Measurements from ENCODE around the gene CCDC24.

CCDC24 gene

DNA sequence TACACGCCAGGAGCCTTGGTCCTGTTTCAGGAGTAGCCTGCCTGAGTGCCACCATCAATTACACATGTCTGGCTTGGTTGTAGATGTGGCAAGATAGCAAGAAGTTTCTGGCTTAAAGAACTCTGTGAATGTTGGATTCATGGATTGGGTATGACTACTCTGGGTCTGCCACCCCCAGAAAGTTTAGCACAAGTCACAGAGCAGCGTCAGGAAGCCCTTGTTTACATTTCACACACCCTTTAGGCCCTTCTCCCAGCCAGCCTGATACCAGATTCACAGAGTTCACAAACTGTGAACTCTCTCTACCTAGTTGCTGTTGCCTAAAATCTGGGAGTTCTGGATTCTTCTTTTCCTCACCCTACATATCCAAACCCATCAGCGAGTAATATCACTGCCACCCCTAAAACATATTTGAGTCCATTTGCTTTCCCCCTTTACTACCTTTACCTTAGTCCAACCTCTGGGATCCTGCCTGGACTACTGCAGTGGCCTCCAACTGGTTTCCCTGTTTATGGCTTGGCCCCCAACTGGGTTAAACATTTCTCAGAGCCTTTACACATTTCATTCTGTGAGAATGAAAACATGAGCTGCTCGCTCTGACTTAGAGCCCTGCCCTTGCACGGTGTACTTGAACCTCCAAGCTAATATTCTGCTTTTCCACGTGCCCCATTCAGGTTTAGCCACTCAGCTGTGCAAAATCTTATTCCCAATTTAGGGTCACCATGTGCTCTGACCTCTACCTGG lies 4.1 kb upstream of the CCDC24 start:
- DNase-seq, result no peak
- TF ChIP-seq, protein P1, sequence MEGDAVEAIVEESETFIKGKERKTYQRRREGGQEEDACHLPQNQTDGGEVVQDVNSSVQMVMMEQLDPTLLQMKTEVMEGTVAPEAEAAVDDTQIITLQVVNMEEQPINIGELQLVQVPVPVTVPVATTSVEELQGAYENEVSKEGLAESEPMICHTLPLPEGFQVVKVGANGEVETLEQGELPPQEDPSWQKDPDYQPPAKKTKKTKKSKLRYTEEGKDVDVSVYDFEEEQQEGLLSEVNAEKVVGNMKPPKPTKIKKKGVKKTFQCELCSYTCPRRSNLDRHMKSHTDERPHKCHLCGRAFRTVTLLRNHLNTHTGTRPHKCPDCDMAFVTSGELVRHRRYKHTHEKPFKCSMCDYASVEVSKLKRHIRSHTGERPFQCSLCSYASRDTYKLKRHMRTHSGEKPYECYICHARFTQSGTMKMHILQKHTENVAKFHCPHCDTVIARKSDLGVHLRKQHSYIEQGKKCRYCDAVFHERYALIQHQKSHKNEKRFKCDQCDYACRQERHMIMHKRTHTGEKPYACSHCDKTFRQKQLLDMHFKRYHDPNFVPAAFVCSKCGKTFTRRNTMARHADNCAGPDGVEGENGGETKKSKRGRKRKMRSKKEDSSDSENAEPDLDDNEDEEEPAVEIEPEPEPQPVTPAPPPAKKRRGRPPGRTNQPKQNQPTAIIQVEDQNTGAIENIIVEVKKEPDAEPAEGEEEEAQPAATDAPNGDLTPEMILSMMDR (IDR thresholded peaks at IDR 0.05; ENCODE audit: low read depth, low read length, missing control alignments), result no peak
- Histone ChIP-seq H3K27ac (no peak overlapping the region), H3K4me3 (ENCODE audit: low read depth, low read length) (no peak overlapping the region), H3K27me3 (replicated peaks) (no peaks in the 10 kb centered on the region), H3K36me3 (replicated peaks) (peaks cover 19% of the 10 kb centered on the region)
- in situ Hi-C loops (cut with HindIII; ENCODE audit: low pct_ligation_motif_present, low sequenced_read_pairs), result no loop called here

DNA sequence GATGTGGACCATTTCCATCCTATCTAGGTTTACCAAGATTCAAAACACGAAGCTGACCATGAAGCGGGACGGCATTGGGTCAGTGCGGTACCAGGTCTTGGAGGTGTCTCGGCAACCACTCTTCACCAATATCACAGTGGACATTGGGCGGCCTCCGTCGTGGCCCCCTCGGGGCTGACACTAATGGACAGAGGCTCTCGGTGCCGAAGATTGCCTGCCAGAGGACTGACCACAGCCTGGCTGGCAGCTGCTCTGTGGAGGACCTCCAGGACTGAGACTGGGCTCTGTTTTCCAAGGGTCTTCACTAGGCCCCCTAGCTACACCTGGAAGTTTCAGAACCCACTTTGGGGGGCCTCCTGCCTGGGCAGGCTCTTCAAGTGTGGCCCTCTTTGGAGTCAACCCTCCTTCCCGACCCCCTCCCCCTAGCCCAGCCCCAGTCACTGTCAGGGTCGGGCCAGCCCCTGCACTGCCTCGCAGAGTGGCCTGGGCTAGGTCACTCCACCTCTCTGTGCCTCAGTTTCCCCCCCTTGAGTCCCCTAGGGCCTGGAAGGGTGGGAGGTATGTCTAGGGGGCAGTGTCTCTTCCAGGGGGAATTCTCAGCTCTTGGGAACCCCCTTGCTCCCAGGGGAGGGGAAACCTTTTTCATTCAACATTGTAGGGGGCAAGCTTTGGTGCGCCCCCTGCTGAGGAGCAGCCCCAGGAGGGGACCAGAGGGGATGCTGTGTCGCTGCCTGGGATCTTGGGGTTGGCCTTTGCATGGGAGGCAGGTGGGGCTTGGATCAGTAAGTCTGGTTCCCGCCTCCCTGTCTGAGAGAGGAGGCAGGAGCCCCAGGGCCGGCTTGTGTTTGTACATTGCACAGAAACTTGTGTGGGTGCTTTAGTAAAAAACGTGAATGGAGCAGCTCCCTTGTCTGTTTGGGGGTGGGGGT lies 864 bp upstream of the CCDC24 start:
- TF ChIP-seq, protein P1 (IDR thresholded peaks at IDR 0.05; ENCODE audit: low read depth, low read length, missing control alignments), result peak; percentile 28
- in situ Hi-C loops (cut with HindIII; ENCODE audit: low pct_ligation_motif_present, low sequenced_read_pairs), result no loop called here
- no peak for DNase-seq
- Histone ChIP-seq H3K27ac (no peak overlapping the region), H3K27me3 (replicated peaks) (no peaks in the 10 kb centered on the region), H3K4me3 (ENCODE audit: low read depth, low read length) (peak overlapping the region; percentile 69), H3K36me3 (replicated peaks) (peaks cover 8% of the 10 kb centered on the region)

DNA sequence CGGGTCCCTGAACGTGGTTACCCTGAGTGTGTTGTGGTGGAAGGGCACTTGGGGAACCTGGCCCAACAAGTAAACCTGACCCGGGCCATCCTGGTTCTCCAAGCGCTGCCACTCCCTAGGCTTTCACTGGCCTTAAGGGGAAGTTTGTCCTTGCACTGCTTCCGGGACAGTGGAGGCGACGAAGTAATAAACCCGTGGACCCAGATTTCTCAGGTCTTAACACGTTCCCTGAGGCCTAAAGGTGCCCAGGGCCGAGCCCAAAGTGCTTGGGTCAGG lies 261 bp upstream of the CCDC24 start:
- DNase-seq, result no peak
- in situ Hi-C loops (cut with HindIII; ENCODE audit: low pct_ligation_motif_present, low sequenced_read_pairs), result no loop called here
- Histone ChIP-seq H3K36me3 (replicated peaks) (peaks cover 2% of the 10 kb centered on the region), H3K4me3 (ENCODE audit: low read depth, low read length) (peak overlapping the region; percentile 69), H3K27ac (peak overlapping the region; percentile 3), H3K27me3 (replicated peaks) (no peaks in the 10 kb centered on the region)
- TF ChIP-seq, protein P1 (IDR thresholded peaks at IDR 0.05; ENCODE audit: low read depth, low read length, missing control alignments), result no peak

DNA sequence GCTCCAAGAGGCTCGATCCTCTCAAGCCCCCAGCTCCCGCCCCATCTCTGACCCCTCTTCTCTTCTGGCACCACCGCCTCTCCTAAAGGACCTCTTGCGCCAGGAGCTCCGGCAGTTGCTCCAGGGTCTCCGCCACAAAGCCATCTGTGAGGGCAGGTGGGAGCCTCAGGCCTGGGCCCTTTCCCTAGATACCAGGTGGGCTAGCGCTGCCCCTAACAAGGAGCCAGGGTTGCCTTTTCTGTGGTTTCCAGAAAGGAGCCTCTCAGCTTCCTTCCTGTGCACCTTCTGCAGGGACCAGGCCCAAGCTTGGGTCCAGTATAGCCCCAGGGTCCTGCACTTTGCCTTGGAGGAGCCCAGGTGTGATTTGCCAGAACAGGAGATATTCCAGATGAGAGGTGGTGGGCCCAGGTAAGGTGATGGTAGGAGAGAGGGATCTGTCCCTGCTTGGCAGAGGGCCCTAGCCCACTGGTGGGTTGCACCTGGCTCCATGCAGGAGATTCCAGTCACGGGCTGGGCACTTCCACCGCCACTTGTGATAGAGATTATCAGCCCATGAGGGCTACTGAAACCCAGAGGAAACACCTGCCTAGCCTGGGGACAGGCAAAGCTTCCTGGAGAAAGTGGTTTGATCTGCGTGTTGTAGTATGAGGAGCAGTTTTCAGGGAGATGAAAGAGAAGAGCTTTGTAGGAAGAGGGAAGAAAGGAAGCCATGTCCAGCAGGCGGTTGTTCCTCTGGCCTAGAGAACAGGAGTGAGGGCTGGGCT lies 1.0 kb downstream of the CCDC24 start:
- no peak for DNase-seq
- peak overlapping the region; percentile 69 for H3K4me3 ChIP-seq (ENCODE audit: low read depth, low read length)
- no peak overlapping the region for H3K27ac ChIP-seq
- TF ChIP-seq, protein P1 (IDR thresholded peaks at IDR 0.05; ENCODE audit: low read depth, low read length, missing control alignments), result no peak
- H3K27me3 ChIP-seq (replicated peaks), result no peaks in the 10 kb centered on the region
- no peaks in the 10 kb centered on the region for H3K36me3 ChIP-seq (replicated peaks)
- in situ Hi-C loops (cut with HindIII; ENCODE audit: low pct_ligation_motif_present, low sequenced_read_pairs), result no loop called here

GRCh38 chr1:43993206-43993914 lies 2.0 kb downstream of the CCDC24 start:
- H3K4me3 ChIP-seq (ENCODE audit: low read depth, low read length), result no peak overlapping the region
- no peak overlapping the region for H3K27ac ChIP-seq
- no peaks in the 10 kb centered on the region for H3K36me3 ChIP-seq (replicated peaks)
- TF ChIP-seq, protein P1 (IDR thresholded peaks at IDR 0.05; ENCODE audit: low read depth, low read length, missing control alignments), result no peak
- in situ Hi-C loops (cut with HindIII; ENCODE audit: low pct_ligation_motif_present, low sequenced_read_pairs), result no loop called here
- no peak for DNase-seq
- no peaks in the 10 kb centered on the region for H3K27me3 ChIP-seq (replicated peaks)
